Loucy (cell line): ENCODE results near the gene GLIPR1L2.

ENCODE experiments used
- H2AFZ ChIP-seq: fragments of 200-600 bp; sonication (generic); 2 replicates; pipeline ENCODE4 v1.6.0; 2016; ENCODE audit warnings: antibody characterized with exemption, mild to moderate bottlenecking, low read length, moderate library complexity
- H3F3A ChIP-seq: fragments of 200-600 bp; 2 replicates; pipeline ENCODE4 v1.6.0; 2016; ENCODE audit warnings: antibody characterized with exemption, low read depth, mild to moderate bottlenecking
- H3K27me3 ChIP-seq: fragments of 200-600 bp; sonication (generic); 2 replicates; pipeline ENCODE4 v1.6.1; 2014; ENCODE audit warnings: low read length, mild to moderate bottlenecking; ENCODE audit not compliant: insufficient read depth, poor library complexity, severe bottlenecking
- H3K36me3 ChIP-seq: fragments of 200-600 bp; sonication (generic); 2 replicates; pipeline ENCODE4 v1.6.1; 2016; ENCODE audit warnings: low read length; ENCODE audit not compliant: insufficient read depth
- H3K4me1 ChIP-seq: fragments of 200-600 bp; sonication (generic); 2 replicates; pipeline ENCODE4 v1.5.1; 2014; ENCODE audit warnings: low read length, mild to moderate bottlenecking; ENCODE audit not compliant: insufficient read depth, poor library complexity, severe bottlenecking
- H3K4me2 ChIP-seq: fragments of 200-600 bp; sonication (generic); 2 replicates; pipeline ENCODE4 v1.6.0; 2014; ENCODE audit warnings: antibody characterized with exemption, low read length, low read depth, mild to moderate bottlenecking; ENCODE audit not compliant: poor library complexity, severe bottlenecking
- H3K4me3 ChIP-seq: fragments of 200-600 bp; sonication (generic); 2 replicates; pipeline ENCODE4 v1.5.1; 2014; ENCODE audit warnings: low read length, mild to moderate bottlenecking, mixed read lengths; ENCODE audit not compliant: poor library complexity, severe bottlenecking
- H3K79me2 ChIP-seq: fragments of 200-600 bp; sonication (generic); 2 replicates; pipeline ENCODE4 v1.6.1; 2014; ENCODE audit warnings: low read length; ENCODE audit not compliant: insufficient read depth
- H3K9ac ChIP-seq: fragments of 200-600 bp; sonication (generic); 2 replicates; pipeline ENCODE4 v1.6.0; 2014; ENCODE audit warnings: mild to moderate bottlenecking, low read depth, low read length, moderate library complexity; ENCODE audit not compliant: poor library complexity, severe bottlenecking
- H3K9me2 ChIP-seq: fragments of 200-600 bp; sonication (generic); replicated peaks from 2 replicates; pipeline ENCODE4 v1.6.1; 2016; ENCODE audit warnings: low read depth, low read length, mixed read lengths
- H3K9me3 ChIP-seq: fragments of 200-600 bp; sonication (generic); 2 replicates; pipeline ENCODE4 v1.6.1; 2014; ENCODE audit warnings: mild to moderate bottlenecking, antibody characterized with exemption, low read length, low read depth; ENCODE audit not compliant: insufficient read depth
- H4K20me1 ChIP-seq: fragments of 200-600 bp; sonication (generic); 2 replicates; pipeline ENCODE4 v1.6.0; 2014; ENCODE audit warnings: antibody characterized with exemption, low read length, mild to moderate bottlenecking; ENCODE audit not compliant: insufficient read depth, poor library complexity, severe bottlenecking
- EZH2phosphoT487 ChIP-seq: fragments of 200-600 bp; IDR thresholded peaks from 2 replicates; pipeline ENCODE4 v1.6.1; 2018; ENCODE audit warnings: antibody characterized with exemption, mild to moderate bottlenecking, moderate library complexity, borderline replicate concordance
- TF ChIP-seq, protein P1 (sequence below): fragments of 200-600 bp; sonication (generic); conservative IDR thresholded peaks from 2 replicates; pipeline ENCODE4 v1.5.1; 2014; ENCODE audit warnings: mild to moderate bottlenecking, antibody characterized with exemption, low read length

Gene GLIPR1L2

DNA sequence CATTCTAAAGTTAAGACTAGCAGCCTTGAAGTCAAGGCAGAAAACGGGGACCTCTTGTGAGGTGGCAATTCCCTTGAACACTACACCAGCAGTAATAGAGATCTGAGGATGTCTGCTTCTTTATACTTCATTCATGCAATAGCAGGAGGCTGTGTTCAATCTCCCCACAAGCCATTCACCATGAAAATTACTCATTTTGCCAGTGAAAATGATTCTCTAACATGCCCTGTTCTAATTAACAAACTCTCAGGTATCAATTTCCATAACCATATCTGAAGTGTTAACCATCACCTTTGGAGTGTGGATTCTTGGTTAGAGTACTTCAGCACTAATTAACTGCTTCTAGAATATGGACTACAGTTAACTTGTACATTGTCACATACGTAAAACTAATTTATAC is 86.2 kb downstream of the GLIPR1L2 start:
- Histone ChIP-seq H3K9me3 (no peaks in the 10 kb centered on the region), H3K79me2 (no peaks in the 10 kb centered on the region), H3K9me2 (no peaks in the 10 kb centered on the region), H3K36me3 (no peaks in the 10 kb centered on the region), H2AFZ (no peak overlapping the region), H3K27me3 (no peaks in the 10 kb centered on the region), H3K4me3 (no peak overlapping the region), H3K4me2 (no peak overlapping the region), H3K4me1 (peaks cover 25% of the 10 kb centered on the region), H4K20me1 (no peaks in the 10 kb centered on the region), H3F3A (no peaks in the 10 kb centered on the region), H3K9ac (no peak overlapping the region)
- TF ChIP-seq, protein P1, sequence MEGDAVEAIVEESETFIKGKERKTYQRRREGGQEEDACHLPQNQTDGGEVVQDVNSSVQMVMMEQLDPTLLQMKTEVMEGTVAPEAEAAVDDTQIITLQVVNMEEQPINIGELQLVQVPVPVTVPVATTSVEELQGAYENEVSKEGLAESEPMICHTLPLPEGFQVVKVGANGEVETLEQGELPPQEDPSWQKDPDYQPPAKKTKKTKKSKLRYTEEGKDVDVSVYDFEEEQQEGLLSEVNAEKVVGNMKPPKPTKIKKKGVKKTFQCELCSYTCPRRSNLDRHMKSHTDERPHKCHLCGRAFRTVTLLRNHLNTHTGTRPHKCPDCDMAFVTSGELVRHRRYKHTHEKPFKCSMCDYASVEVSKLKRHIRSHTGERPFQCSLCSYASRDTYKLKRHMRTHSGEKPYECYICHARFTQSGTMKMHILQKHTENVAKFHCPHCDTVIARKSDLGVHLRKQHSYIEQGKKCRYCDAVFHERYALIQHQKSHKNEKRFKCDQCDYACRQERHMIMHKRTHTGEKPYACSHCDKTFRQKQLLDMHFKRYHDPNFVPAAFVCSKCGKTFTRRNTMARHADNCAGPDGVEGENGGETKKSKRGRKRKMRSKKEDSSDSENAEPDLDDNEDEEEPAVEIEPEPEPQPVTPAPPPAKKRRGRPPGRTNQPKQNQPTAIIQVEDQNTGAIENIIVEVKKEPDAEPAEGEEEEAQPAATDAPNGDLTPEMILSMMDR, result no peak
- TF ChIP-seq EZH2phosphoT487, result no peak

DNA sequence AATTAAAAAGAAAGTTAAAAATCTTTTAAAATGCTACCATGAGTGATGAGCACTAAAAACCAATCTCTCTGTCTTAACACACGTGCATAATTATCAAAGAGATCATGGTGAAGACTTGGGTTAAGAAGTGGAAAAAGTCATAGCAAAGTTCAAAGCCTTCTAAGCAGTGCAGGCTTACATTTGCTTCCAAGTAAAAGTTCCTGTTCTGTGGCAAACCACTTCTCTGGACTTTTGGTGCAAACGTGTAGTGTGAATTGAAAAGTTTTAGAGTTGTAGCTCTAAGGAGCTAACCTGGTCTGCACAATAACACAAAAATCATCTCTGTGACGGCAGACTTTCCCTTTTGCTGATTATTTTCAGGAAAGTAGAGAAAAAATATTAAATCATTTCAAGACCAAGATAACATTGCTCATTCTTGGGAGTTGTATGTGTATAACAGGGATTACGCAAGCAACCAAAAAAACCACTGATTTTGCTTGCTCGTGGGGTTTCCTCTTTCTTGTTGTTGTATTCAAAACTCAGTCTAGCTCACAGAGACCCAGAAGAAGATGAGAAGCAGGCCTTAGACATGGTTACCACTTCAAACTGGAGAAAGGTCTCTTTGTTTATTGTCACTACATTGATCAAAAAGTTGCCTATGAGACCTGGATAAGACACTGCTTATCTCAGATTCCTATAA is 87.4 kb downstream of the GLIPR1L2 start:
- no peak overlapping the region for H3K4me3 ChIP-seq
- H3K4me1 ChIP-seq, result peaks cover 27% of the 10 kb centered on the region
- no peaks in the 10 kb centered on the region for H3K79me2 ChIP-seq
- no peaks in the 10 kb centered on the region for H3K27me3 ChIP-seq
- H2AFZ ChIP-seq, result peak overlapping the region; percentile 42; the same call in 1 of the 2 replicates
- no peaks in the 10 kb centered on the region for H3K36me3 ChIP-seq
- no peaks in the 10 kb centered on the region for H3F3A ChIP-seq
- no peaks in the 10 kb centered on the region for H3K9me3 ChIP-seq
- H3K9me2 ChIP-seq, result no peaks in the 10 kb centered on the region
- no peak overlapping the region for H3K9ac ChIP-seq
- H3K4me2 ChIP-seq, result no peak overlapping the region
- no peaks in the 10 kb centered on the region for H4K20me1 ChIP-seq
- TF ChIP-seq, protein P1, result no peak
- TF ChIP-seq EZH2phosphoT487, result no peak

DNA sequence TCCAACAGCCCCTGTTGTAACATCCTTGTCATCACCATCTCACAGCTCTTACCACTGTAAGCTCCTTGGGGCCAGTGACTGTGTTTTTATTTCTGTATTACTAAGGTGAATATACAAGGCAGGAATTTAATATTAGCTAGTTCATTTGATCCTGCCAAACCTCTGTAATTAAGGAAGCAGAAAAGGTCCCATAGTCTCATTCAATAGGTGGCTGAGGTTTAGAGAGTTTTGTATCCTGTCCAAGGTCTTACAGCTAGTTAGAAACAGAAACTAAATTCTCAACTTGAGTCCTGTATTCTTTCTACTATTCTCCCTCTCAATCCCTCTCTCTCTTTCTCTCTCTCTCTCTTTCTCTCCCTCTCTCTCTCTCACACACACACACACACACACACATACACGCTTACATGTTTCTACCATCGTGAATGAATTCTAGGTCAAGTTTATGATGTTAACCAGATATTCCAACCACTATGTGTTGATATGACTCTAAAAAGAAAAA is 89.1 kb downstream of the GLIPR1L2 start:
- Histone ChIP-seq H3K36me3 (no peaks in the 10 kb centered on the region), H3K27me3 (no peaks in the 10 kb centered on the region), H3K9me2 (no peaks in the 10 kb centered on the region), H4K20me1 (no peaks in the 10 kb centered on the region), H3K79me2 (no peaks in the 10 kb centered on the region), H3K9me3 (no peaks in the 10 kb centered on the region), H3K4me2 (peak overlapping the region; percentile 74), H2AFZ (peak overlapping the region; percentile 66), H3K4me3 (peak overlapping the region; percentile 65), H3K4me1 (peaks cover 27% of the 10 kb centered on the region), H3F3A (no peaks in the 10 kb centered on the region), H3K9ac (peak overlapping the region; percentile 20)
- no peak for TF ChIP-seq EZH2phosphoT487
